Measurements from ENCODE around the gene BICD2. TPM values are rescaled to one million over a fixed set of nuclear protein-coding genes. Genes with fewer than 3 reads are reported as not detected.

Gene BICD2
- total and polyA plus RNA-seq, 4 donors: 13.8 to 33.2 (median 26.4) TPM

DNA sequence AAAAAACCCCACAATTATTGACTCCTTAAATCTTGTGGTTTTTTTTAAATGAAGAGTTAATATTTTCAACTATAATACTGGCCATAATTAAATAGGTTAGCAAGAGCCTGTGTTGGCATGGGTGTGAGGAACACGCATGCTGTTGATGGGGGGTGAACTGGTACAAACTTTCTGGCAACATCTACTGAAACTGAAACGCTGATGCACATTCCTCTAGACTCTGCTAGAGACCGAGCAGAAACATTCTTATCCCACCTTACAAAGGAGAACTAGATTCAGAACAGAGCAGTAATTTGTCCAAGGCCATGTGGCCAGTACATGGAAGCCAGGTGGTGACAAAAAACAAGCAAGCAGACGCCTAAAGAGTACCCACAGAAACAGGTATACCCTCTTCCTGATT, 2.4 kb downstream of the BICD2 start:
- ATAC-seq (ENCODE audit: insufficient read depth, low FRiP score) (no peak), DNase-seq (no peak)
- 29 to 41% methylated on average over 4 of the region's 4 CpGs for WGBS, 2 donors
- H3K4me1 ChIP-seq (ENCODE audit: control insufficient read depth in 5 of 5, insufficient read depth in 5 of 5, low read length in 5 of 5): peaks cover 4 to 24% (median 16%) of the 10 kb centered on the region in 5 donors
- no peaks in the 10 kb centered on the region for H3K9me3 ChIP-seq (ENCODE audit: control insufficient read depth in 4 of 4, insufficient read depth in 3 of 4, low read length in 3 of 4)
- H3K36me3 ChIP-seq (ENCODE audit: control insufficient read depth in 4 of 4, insufficient read depth in 4 of 4, low read length in 4 of 4): no peaks in the 10 kb centered on the region
- TF ChIP-seq, protein P1, sequence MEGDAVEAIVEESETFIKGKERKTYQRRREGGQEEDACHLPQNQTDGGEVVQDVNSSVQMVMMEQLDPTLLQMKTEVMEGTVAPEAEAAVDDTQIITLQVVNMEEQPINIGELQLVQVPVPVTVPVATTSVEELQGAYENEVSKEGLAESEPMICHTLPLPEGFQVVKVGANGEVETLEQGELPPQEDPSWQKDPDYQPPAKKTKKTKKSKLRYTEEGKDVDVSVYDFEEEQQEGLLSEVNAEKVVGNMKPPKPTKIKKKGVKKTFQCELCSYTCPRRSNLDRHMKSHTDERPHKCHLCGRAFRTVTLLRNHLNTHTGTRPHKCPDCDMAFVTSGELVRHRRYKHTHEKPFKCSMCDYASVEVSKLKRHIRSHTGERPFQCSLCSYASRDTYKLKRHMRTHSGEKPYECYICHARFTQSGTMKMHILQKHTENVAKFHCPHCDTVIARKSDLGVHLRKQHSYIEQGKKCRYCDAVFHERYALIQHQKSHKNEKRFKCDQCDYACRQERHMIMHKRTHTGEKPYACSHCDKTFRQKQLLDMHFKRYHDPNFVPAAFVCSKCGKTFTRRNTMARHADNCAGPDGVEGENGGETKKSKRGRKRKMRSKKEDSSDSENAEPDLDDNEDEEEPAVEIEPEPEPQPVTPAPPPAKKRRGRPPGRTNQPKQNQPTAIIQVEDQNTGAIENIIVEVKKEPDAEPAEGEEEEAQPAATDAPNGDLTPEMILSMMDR (IDR thresholded peaks at IDR 0.05; ENCODE audit: control extremely low read depth, extremely low read depth): no peak
- no peak overlapping the region for H3K9ac ChIP-seq (ENCODE audit: insufficient read depth in 1 of 2, low read length in 2 of 2)
- H3K27me3 ChIP-seq (ENCODE audit: control insufficient read depth in 3 of 3, insufficient read depth in 3 of 3, low read length in 2 of 3): no peaks in the 10 kb centered on the region
- H3K4me3 ChIP-seq: no peak overlapping the region
- H3K27ac ChIP-seq (ENCODE audit: low read depth in 1 of 2, low read length in 1 of 2): no peak overlapping the region

DNA sequence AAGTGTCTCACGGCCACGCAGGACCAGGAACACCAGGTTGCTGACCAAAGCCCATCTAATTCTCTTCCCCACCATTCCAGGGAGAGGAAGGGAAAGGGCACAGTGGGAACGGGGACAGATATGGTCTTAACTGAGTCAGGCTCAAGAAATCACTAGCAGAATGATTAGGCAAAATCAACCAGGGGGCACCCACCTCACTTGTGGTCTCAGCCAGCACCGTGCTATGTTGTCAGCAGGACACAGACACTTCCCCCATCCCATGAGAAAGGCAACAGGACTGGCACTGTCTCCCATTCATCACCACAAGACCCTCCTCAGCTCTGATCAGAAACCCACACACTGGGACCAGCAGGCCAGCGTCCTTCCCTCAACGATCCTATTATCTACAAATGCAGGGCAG, 2.9 kb downstream of the BICD2 start:
- WGBS, 2 donors: 35 to 58% methylated on average over 6 of the region's 6 CpGs
- no peaks in the 10 kb centered on the region for H3K9me3 ChIP-seq (ENCODE audit: control insufficient read depth in 4 of 4, insufficient read depth in 3 of 4, low read length in 3 of 4)
- ATAC-seq (ENCODE audit: insufficient read depth, low FRiP score): no peak
- DNase-seq: no peak
- no peaks in the 10 kb centered on the region for H3K27me3 ChIP-seq (ENCODE audit: control insufficient read depth in 3 of 3, insufficient read depth in 3 of 3, low read length in 2 of 3)
- no peak overlapping the region for H3K4me3 ChIP-seq
- H3K9ac ChIP-seq (ENCODE audit: insufficient read depth in 1 of 2, low read length in 2 of 2): no peak overlapping the region
- H3K36me3 ChIP-seq (ENCODE audit: control insufficient read depth in 4 of 4, insufficient read depth in 4 of 4, low read length in 4 of 4): no peaks in the 10 kb centered on the region
- H3K4me1 ChIP-seq (ENCODE audit: control insufficient read depth in 5 of 5, insufficient read depth in 5 of 5, low read length in 5 of 5): peaks cover 4 to 24% (median 16%) of the 10 kb centered on the region in 5 donors
- TF ChIP-seq, protein P1 (IDR thresholded peaks at IDR 0.05; ENCODE audit: control extremely low read depth, extremely low read depth): no peak
- H3K27ac ChIP-seq (ENCODE audit: low read depth in 1 of 2, low read length in 1 of 2): no peak overlapping the region

DNA sequence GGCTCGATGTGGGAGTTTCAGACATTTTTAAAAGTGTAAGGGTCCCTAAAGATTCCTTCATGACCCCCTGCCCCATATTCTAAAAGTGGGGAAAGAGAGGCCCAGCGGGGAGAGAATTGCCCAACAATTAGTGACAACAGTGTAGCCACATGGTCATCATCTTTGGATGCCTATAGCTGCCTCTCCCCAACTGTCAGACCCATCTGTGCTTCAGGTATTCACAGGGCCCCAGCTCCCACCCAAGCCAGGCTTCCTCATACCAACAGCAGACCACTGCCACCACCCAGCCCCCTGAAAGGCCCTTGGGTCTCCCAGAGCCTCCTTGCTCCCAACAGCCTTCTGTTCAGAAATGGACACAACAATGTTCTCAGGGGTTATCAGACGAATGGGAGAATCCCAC, 4.1 kb downstream of the BICD2 start:
- WGBS, 2 donors: 39 to 52% methylated on average over 3 of the region's 3 CpGs
- peaks cover 0 to 5% (median under 1%) of the 10 kb centered on the region in 4 donors for H3K36me3 ChIP-seq (ENCODE audit: control insufficient read depth in 4 of 4, insufficient read depth in 4 of 4, low read length in 4 of 4)
- no peak overlapping the region for H3K4me3 ChIP-seq
- H3K4me1 ChIP-seq (ENCODE audit: control insufficient read depth in 5 of 5, insufficient read depth in 5 of 5, low read length in 5 of 5): peaks cover 2 to 28% (median 12%) of the 10 kb centered on the region in 5 donors
- no peak for ATAC-seq (ENCODE audit: insufficient read depth, low FRiP score)
- TF ChIP-seq, protein P1 (IDR thresholded peaks at IDR 0.05; ENCODE audit: control extremely low read depth, extremely low read depth): no peak
- H3K9ac ChIP-seq (ENCODE audit: insufficient read depth in 1 of 2, low read length in 2 of 2): no peak overlapping the region
- H3K27me3 ChIP-seq (ENCODE audit: control insufficient read depth in 3 of 3, insufficient read depth in 3 of 3, low read length in 2 of 3): no peaks in the 10 kb centered on the region
- H3K9me3 ChIP-seq (ENCODE audit: control insufficient read depth in 4 of 4, insufficient read depth in 3 of 4, low read length in 3 of 4): peaks cover 0 to 3% (median 0%) of the 10 kb centered on the region in 4 donors
- DNase-seq: no peak
- peak overlapping the region in 1 of 2 donors; percentile 33 for H3K27ac ChIP-seq (ENCODE audit: low read depth in 1 of 2, low read length in 1 of 2)

DNA sequence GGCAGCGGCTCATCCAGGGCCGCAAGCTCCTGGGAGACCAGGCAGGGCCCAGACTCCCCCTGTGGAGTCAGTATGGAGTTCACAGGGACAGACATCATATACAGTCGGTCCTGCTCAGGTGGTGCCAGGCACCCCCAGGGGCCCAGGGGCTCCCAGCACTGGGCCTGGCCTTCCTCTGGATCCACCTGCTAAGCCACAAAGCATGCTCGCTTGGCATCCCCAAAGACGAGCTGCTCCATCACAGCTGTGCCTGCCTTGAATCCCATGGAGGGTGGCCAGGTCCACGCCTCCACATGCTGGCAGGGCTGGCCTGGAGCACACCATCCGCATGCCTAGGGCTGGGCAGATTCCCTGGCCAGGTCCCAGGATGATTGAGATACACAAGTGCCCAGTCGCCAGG, 4.6 kb downstream of the BICD2 start:
- H3K4me3 ChIP-seq: no peak overlapping the region
- ATAC-seq (ENCODE audit: insufficient read depth, low FRiP score) (no peak), DNase-seq (no peak)
- 66 to 79% methylated on average over 8 of the region's 8 CpGs for WGBS, 2 donors
- no peak overlapping the region for H3K27ac ChIP-seq (ENCODE audit: low read depth in 1 of 2, low read length in 1 of 2)
- H3K36me3 ChIP-seq (ENCODE audit: control insufficient read depth in 4 of 4, insufficient read depth in 4 of 4, low read length in 4 of 4): peaks cover 0 to 6% (median under 1%) of the 10 kb centered on the region in 4 donors
- no peaks in the 10 kb centered on the region for H3K27me3 ChIP-seq (ENCODE audit: control insufficient read depth in 3 of 3, insufficient read depth in 3 of 3, low read length in 2 of 3)
- peaks cover 2 to 28% (median 12%) of the 10 kb centered on the region in 5 donors for H3K4me1 ChIP-seq (ENCODE audit: control insufficient read depth in 5 of 5, insufficient read depth in 5 of 5, low read length in 5 of 5)
- peaks cover 0 to 3% (median 0%) of the 10 kb centered on the region in 4 donors for H3K9me3 ChIP-seq (ENCODE audit: control insufficient read depth in 4 of 4, insufficient read depth in 3 of 4, low read length in 3 of 4)
- TF ChIP-seq, protein P1 (IDR thresholded peaks at IDR 0.05; ENCODE audit: control extremely low read depth, extremely low read depth): no peak
- no peak overlapping the region for H3K9ac ChIP-seq (ENCODE audit: insufficient read depth in 1 of 2, low read length in 2 of 2)
